ENCODE data around the gene MALRD1.

The MALRD1 gene

GRCh38 chr10:19588608-19589007 is 540.0 kb downstream of the MALRD1 start:
- DNase-seq: no peak

GRCh38 chr10:19592276-19592675 is 543.7 kb downstream of the MALRD1 start:
- DNase-seq: no peak

GRCh38 chr10:19595212-19595845 is 546.7 kb downstream of the MALRD1 start:
- no peak for DNase-seq

- DNase-seq: no peak
These were observed 557.2 kb downstream of the MALRD1 start for GRCh38 chr10:19605806-19606205.

- DNase-seq: no peak
These were observed 558.4 kb downstream of the MALRD1 start for GRCh38 chr10:19606968-19607367.

- DNase-seq: no peak
These were observed 563.2 kb downstream of the MALRD1 start for GRCh38 chr10:19611775-19612174.

GRCh38 chr10:19616966-19617365 is 568.4 kb downstream of the MALRD1 start:
- no peak for DNase-seq

- no peak for DNase-seq
These were observed 572.2 kb downstream of the MALRD1 start for GRCh38 chr10:19620811-19621210.

- DNase-seq: no peak
These were observed 574.7 kb downstream of the MALRD1 start for GRCh38 chr10:19623321-19623720.

- DNase-seq: no peak
These were observed 577.6 kb downstream of the MALRD1 start for GRCh38 chr10:19626156-19626555.

GRCh38 chr10:19628767-19629560 is 580.4 kb downstream of the MALRD1 start:
- no peak for DNase-seq

GRCh38 chr10:19629567-19629966 is 581.0 kb downstream of the MALRD1 start:
- no peak for DNase-seq

GRCh38 chr10:19634163-19634562 is 585.6 kb downstream of the MALRD1 start:
- DNase-seq: no peak

GRCh38 chr10:19638182-19638895 is 589.7 kb downstream of the MALRD1 start:
- DNase-seq: no peak

GRCh38 chr10:19638896-19639233 is 590.3 kb downstream of the MALRD1 start:
- no peak for DNase-seq

GRCh38 chr10:19640566-19641263 is 592.1 kb downstream of the MALRD1 start:
- no peak for DNase-seq

- no peak for DNase-seq
These were observed 602.9 kb downstream of the MALRD1 start for GRCh38 chr10:19651549-19651948.

- DNase-seq: no peak
These were observed 604.1 kb downstream of the MALRD1 start for GRCh38 chr10:19652750-19653149.

GRCh38 chr10:19653931-19654330 is 605.3 kb downstream of the MALRD1 start:
- DNase-seq: no peak

GRCh38 chr10:19654576-19654975 is 606.0 kb downstream of the MALRD1 start:
- no peak for DNase-seq

GRCh38 chr10:19656420-19657042 is 607.9 kb downstream of the MALRD1 start:
- no peak for DNase-seq

GRCh38 chr10:19658131-19658530 is 609.5 kb downstream of the MALRD1 start:
- no peak for DNase-seq
